Duodenal mucosa (tissue), 2 donors: ENCODE data around the gene DNAJC5.
"Not testable (repeated sequence)": the region's sequence is repeated elsewhere in the genome, so short reads cannot be mapped to it uniquely, and the experiment has no call there.

Experiments
- H3K27ac ChIP-seq: one replicate; pipeline ENCODE4 v1.7.0; 2013; ENCODE audit warnings: low read depth, low read length
- H3K27me3 ChIP-seq, 2 donors: one replicate each; pipeline ENCODE4 v1.7.0; 2013; ENCODE audit warnings: low read length in 2 of 2, control low read depth in 1 of 2; ENCODE audit not compliant: insufficient read depth in 2 of 2, control insufficient read depth in 1 of 2
- H3K36me3 ChIP-seq, 2 donors: one replicate each; pipeline ENCODE4 v1.7.0; 2013; ENCODE audit warnings: low read length in 2 of 2, control low read depth in 1 of 2; ENCODE audit not compliant: insufficient read depth in 2 of 2, control insufficient read depth in 1 of 2
- H3K4me1 ChIP-seq, 2 donors: one replicate each; pipeline ENCODE4 v1.7.0; 2013; ENCODE audit warnings: low read length in 2 of 2, control low read depth in 1 of 2; ENCODE audit not compliant: insufficient read depth in 2 of 2, control insufficient read depth in 1 of 2
- H3K4me3 ChIP-seq, 2 donors: one replicate each; pipeline ENCODE4 v1.7.0; 2013; ENCODE audit warnings: low read length in 2 of 2, low read depth in 1 of 2
- H3K9ac ChIP-seq, 2 donors: one replicate each; pipeline ENCODE4 v1.7.0; 2013; ENCODE audit warnings: low read length in 2 of 2, low read depth in 1 of 2
- H3K9me3 ChIP-seq, 2 donors: one replicate each; pipeline ENCODE4 v1.7.0; 2013; ENCODE audit warnings: low read length in 2 of 2, control low read depth in 1 of 2; ENCODE audit not compliant: control insufficient read depth in 1 of 2

The DNAJC5 gene

GRCh38 chr20:63913768-63914167, 18.8 kb downstream of the DNAJC5 start:
- Histone ChIP-seq H3K27me3 (no peaks in the 10 kb centered on the region), H3K9me3 (no peaks in the 10 kb centered on the region), H3K4me1 (peaks cover 30 to 31% of the 10 kb centered on the region in 2 donors), H3K27ac (no peak overlapping the region), H3K9ac (no peak overlapping the region), H3K4me3 (no peak overlapping the region), H3K36me3 (peaks cover 5 to 20% of the 10 kb centered on the region in 2 donors)

GRCh38 chr20:63915471-63915870, 20.5 kb downstream of the DNAJC5 start:
- Histone ChIP-seq H3K4me3 (no peak overlapping the region), H3K27me3 (no peaks in the 10 kb centered on the region), H3K4me1 (peaks cover 23 to 27% of the 10 kb centered on the region in 2 donors), H3K27ac (no peak overlapping the region), H3K9me3 (no peaks in the 10 kb centered on the region), H3K36me3 (peaks cover 9 to 27% of the 10 kb centered on the region in 2 donors), H3K9ac (no peak overlapping the region)

GRCh38 chr20:63916371-63916939, 21.5 kb downstream of the DNAJC5 start:
- not testable (repeated sequence) for H3K9ac ChIP-seq, H3K4me3 ChIP-seq

GRCh38 chr20:63917811-63918210, 22.9 kb downstream of the DNAJC5 start:
- Histone ChIP-seq H3K27ac (no peak overlapping the region), H3K9me3 (no peaks in the 10 kb centered on the region), H3K27me3 (no peaks in the 10 kb centered on the region), H3K4me3 (no peak overlapping the region), H3K9ac (no peak overlapping the region), H3K4me1 (peaks cover 3 to 5% of the 10 kb centered on the region in 2 donors), H3K36me3 (peaks cover 9 to 27% of the 10 kb centered on the region in 2 donors)

More at GRCh38 chr20:63916371-63916939, 21.5 kb downstream of the DNAJC5 start:
- Histone ChIP-seq H3K4me1 (peaks cover 16 to 17% of the 10 kb centered on the region in 2 donors), H3K36me3 (peaks cover 9 to 27% of the 10 kb centered on the region in 2 donors)
- H3K9me3 ChIP-seq, H3K27ac ChIP-seq, H3K27me3 ChIP-seq: not testable (repeated sequence)

GRCh38 chr20:63919130-63919529, 24.2 kb downstream of the DNAJC5 start:
- Histone ChIP-seq H3K9me3 (no peaks in the 10 kb centered on the region), H3K4me1 (no peaks in the 10 kb centered on the region), H3K27ac (no peak overlapping the region), H3K36me3 (peaks cover 9 to 23% of the 10 kb centered on the region in 2 donors), H3K9ac (no peak overlapping the region), H3K27me3 (no peaks in the 10 kb centered on the region), H3K4me3 (no peak overlapping the region)

GRCh38 chr20:63920226-63920625, 25.3 kb downstream of the DNAJC5 start:
- no peak overlapping the region for H3K27ac ChIP-seq
- no peak overlapping the region for H3K4me3 ChIP-seq
- peaks cover 9 to 19% of the 10 kb centered on the region in 2 donors for H3K36me3 ChIP-seq
- no peaks in the 10 kb centered on the region for H3K9me3 ChIP-seq
- H3K27me3 ChIP-seq = no peaks in the 10 kb centered on the region
- no peak overlapping the region for H3K9ac ChIP-seq
- no peaks in the 10 kb centered on the region for H3K4me1 ChIP-seq

- no peaks in the 10 kb centered on the region for H3K27me3 ChIP-seq
- no peak overlapping the region for H3K9ac ChIP-seq
- H3K4me3 ChIP-seq = no peak overlapping the region
- H3K36me3 ChIP-seq = peaks cover 17 to 25% of the 10 kb centered on the region in 2 donors
- H3K4me1 ChIP-seq = no peaks in the 10 kb centered on the region
- H3K27ac ChIP-seq = no peak overlapping the region
- no peaks in the 10 kb centered on the region for H3K9me3 ChIP-seq
These were observed 28.7 kb downstream of the DNAJC5 start for GRCh38 chr20:63923651-63924050.

- Histone ChIP-seq H3K36me3 (peaks cover 19 to 29% of the 10 kb centered on the region in 2 donors), H3K27ac (no peak overlapping the region), H3K4me3 (no peak overlapping the region), H3K9ac (no peak overlapping the region), H3K9me3 (no peaks in the 10 kb centered on the region), H3K27me3 (no peaks in the 10 kb centered on the region), H3K4me1 (no peaks in the 10 kb centered on the region)
These were observed 29.3 kb downstream of the DNAJC5 start for GRCh38 chr20:63924241-63924640.

- Histone ChIP-seq H3K27me3 (no peaks in the 10 kb centered on the region), H3K4me1 (no peaks in the 10 kb centered on the region), H3K9me3 (no peaks in the 10 kb centered on the region), H3K9ac (no peak overlapping the region), H3K27ac (no peak overlapping the region), H3K4me3 (no peak overlapping the region), H3K36me3 (peaks cover 35 to 42% of the 10 kb centered on the region in 2 donors)
These were observed 31.4 kb downstream of the DNAJC5 start for GRCh38 chr20:63926298-63926697.

- Histone ChIP-seq H3K4me1 (no peaks in the 10 kb centered on the region), H3K9ac (no peak overlapping the region), H3K9me3 (no peaks in the 10 kb centered on the region), H3K4me3 (no peak overlapping the region), H3K27me3 (no peaks in the 10 kb centered on the region), H3K36me3 (peaks cover 52 to 61% of the 10 kb centered on the region in 2 donors), H3K27ac (no peak overlapping the region)
These were observed 34.1 kb downstream of the DNAJC5 start for GRCh38 chr20:63929071-63929470.
